ENCODE data around the gene FBXO21.

Gene FBXO21

DNA sequence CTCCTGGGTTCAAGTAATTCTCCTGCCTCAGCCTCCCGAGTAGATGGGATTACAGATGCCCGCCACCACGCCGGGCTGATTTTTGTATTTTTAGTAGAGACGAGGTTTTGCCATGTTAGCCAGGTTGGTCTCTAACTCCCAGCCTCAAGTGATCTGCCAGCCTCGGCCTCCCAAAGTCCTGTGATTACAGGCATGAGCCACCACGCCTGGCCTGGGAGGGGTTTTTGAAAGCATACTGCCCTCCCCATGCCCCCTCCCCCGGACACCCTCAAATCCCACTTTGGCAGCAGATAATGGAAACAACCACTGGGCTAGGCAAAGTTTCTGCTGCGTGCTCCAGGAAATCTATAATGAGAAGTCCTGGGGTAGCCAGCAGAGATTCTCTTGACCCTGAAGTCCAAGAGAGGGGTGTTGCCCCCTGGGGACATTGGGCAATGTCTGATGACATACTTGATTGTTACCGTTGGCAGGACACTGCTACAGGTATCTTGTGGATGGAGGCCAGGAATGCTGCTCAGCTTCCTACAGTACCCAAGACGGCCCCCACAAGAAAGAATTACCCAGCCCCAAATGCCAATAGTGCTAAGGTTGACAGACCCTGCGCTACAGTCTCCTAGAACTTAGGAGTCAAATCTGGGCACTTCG is 18.7 kb upstream of the FBXO21 start:
- no peaks in the 10 kb centered on the region for H4K20me1 ChIP-seq (ENCODE audit: low read depth, low read length)
- no peaks in the 10 kb centered on the region for H3K9me2 ChIP-seq (replicated peaks; ENCODE audit: insufficient read depth, low read length)
- H3K27me3 ChIP-seq (ENCODE audit: low read length): no peaks in the 10 kb centered on the region
- H3K9me3 ChIP-seq (ENCODE audit: insufficient read depth, low read length): no peaks in the 10 kb centered on the region
- no peak overlapping the region for H3K4me2 ChIP-seq (ENCODE audit: low read depth, low read length, poor library complexity, severe bottlenecking)
- no peaks in the 10 kb centered on the region for H3K79me2 ChIP-seq (ENCODE audit: insufficient read depth, low read length)
- H3K27ac ChIP-seq (ENCODE audit: low read depth, low read length): no peak overlapping the region
- H3K36me3 ChIP-seq (ENCODE audit: low read length): no peaks in the 10 kb centered on the region
- H2AFZ ChIP-seq (ENCODE audit: low read depth, low read length, severe bottlenecking): no peak overlapping the region
- H3K9ac ChIP-seq (ENCODE audit: low read length): no peak overlapping the region
- no peaks in the 10 kb centered on the region for H3F3A ChIP-seq (ENCODE audit: insufficient read depth)
- no peak overlapping the region for H3K4me3 ChIP-seq (ENCODE audit: insufficient read depth, low read length, poor library complexity, severe bottlenecking)
- TF ChIP-seq, protein P1, sequence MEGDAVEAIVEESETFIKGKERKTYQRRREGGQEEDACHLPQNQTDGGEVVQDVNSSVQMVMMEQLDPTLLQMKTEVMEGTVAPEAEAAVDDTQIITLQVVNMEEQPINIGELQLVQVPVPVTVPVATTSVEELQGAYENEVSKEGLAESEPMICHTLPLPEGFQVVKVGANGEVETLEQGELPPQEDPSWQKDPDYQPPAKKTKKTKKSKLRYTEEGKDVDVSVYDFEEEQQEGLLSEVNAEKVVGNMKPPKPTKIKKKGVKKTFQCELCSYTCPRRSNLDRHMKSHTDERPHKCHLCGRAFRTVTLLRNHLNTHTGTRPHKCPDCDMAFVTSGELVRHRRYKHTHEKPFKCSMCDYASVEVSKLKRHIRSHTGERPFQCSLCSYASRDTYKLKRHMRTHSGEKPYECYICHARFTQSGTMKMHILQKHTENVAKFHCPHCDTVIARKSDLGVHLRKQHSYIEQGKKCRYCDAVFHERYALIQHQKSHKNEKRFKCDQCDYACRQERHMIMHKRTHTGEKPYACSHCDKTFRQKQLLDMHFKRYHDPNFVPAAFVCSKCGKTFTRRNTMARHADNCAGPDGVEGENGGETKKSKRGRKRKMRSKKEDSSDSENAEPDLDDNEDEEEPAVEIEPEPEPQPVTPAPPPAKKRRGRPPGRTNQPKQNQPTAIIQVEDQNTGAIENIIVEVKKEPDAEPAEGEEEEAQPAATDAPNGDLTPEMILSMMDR (IDR thresholded peaks at IDR 0.05; ENCODE audit: insufficient read depth, low read length, poor library complexity, severe bottlenecking): no peak
- TF ChIP-seq EZH2phosphoT487 (conservative IDR thresholded peaks at IDR 0.05; ENCODE audit: low read length): no peak

DNA sequence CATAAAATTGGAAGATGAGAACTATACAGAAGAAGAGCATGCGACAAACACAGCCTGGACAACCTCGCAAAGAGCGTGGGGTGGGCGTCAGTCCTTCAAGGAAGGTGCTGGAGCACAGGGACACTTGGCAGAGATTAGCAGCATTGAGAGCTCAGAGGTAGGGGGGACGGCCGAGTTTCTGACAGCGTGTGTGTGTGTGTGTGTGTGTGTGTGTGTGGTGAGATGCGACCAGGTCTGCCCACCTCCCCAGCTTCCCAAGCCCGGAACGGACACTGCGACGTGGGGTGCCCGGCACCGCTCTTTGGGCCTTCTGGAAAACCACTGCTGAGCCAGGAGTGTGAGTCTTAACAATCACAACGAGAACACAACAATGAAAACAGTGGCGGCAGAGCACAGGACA is 17.9 kb upstream of the FBXO21 start:
- H3K79me2 ChIP-seq (ENCODE audit: insufficient read depth, low read length): no peaks in the 10 kb centered on the region
- TF ChIP-seq EZH2phosphoT487 (conservative IDR thresholded peaks at IDR 0.05; ENCODE audit: low read length): no peak
- TF ChIP-seq, protein P1 (IDR thresholded peaks at IDR 0.05; ENCODE audit: insufficient read depth, low read length, poor library complexity, severe bottlenecking): no peak
- H3K9ac ChIP-seq (ENCODE audit: low read length): no peak overlapping the region
- no peaks in the 10 kb centered on the region for H4K20me1 ChIP-seq (ENCODE audit: low read depth, low read length)
- H3K4me2 ChIP-seq (ENCODE audit: low read depth, low read length, poor library complexity, severe bottlenecking): no peak overlapping the region
- H3K27me3 ChIP-seq (ENCODE audit: low read length): no peaks in the 10 kb centered on the region
- H3K9me3 ChIP-seq (ENCODE audit: insufficient read depth, low read length): no peaks in the 10 kb centered on the region
- H3K9me2 ChIP-seq (replicated peaks; ENCODE audit: insufficient read depth, low read length): no peaks in the 10 kb centered on the region
- no peak overlapping the region for H3K4me3 ChIP-seq (ENCODE audit: insufficient read depth, low read length, poor library complexity, severe bottlenecking)
- H3K36me3 ChIP-seq (ENCODE audit: low read length): no peaks in the 10 kb centered on the region
- H3F3A ChIP-seq (ENCODE audit: insufficient read depth): no peaks in the 10 kb centered on the region
- H3K27ac ChIP-seq (ENCODE audit: low read depth, low read length): no peak overlapping the region
- no peak overlapping the region for H2AFZ ChIP-seq (ENCODE audit: low read depth, low read length, severe bottlenecking)

DNA sequence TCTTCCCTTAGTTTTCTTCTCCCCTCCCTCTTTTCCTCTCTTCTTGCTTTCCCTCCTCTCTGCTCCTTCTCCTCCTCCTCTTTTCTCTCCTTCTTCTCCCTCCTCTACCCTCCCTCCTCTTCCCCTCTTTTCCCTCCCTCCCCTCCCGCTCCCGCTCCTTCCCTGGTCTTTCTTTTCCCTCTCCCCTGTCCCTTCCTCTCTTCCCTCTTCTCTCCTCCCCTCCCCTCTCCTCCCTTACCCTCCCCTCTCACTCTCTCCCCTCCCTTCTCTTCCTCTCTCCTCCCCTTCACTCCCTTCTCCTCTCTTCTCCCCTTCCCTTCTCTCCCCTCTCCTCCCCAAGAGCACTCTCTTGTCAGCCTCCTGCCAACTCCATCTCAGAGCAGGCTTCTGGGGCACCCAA is 17.4 kb upstream of the FBXO21 start:
- no peak overlapping the region for H3K4me3 ChIP-seq (ENCODE audit: insufficient read depth, low read length, poor library complexity, severe bottlenecking)
- no peak overlapping the region for H3K4me2 ChIP-seq (ENCODE audit: low read depth, low read length, poor library complexity, severe bottlenecking)
- no peak overlapping the region for H3K27ac ChIP-seq (ENCODE audit: low read depth, low read length)
- no peak overlapping the region for H3K9ac ChIP-seq (ENCODE audit: low read length)
- no peaks in the 10 kb centered on the region for H4K20me1 ChIP-seq (ENCODE audit: low read depth, low read length)
- no peaks in the 10 kb centered on the region for H3K9me2 ChIP-seq (replicated peaks; ENCODE audit: insufficient read depth, low read length)
- H3K79me2 ChIP-seq (ENCODE audit: insufficient read depth, low read length): no peaks in the 10 kb centered on the region
- H3K27me3 ChIP-seq (ENCODE audit: low read length): no peaks in the 10 kb centered on the region
- no peaks in the 10 kb centered on the region for H3F3A ChIP-seq (ENCODE audit: insufficient read depth)
- no peaks in the 10 kb centered on the region for H3K36me3 ChIP-seq (ENCODE audit: low read length)
- no peak for TF ChIP-seq EZH2phosphoT487 (conservative IDR thresholded peaks at IDR 0.05; ENCODE audit: low read length)
- TF ChIP-seq, protein P1 (IDR thresholded peaks at IDR 0.05; ENCODE audit: insufficient read depth, low read length, poor library complexity, severe bottlenecking): no peak
- no peaks in the 10 kb centered on the region for H3K9me3 ChIP-seq (ENCODE audit: insufficient read depth, low read length)
- no peak overlapping the region for H2AFZ ChIP-seq (ENCODE audit: low read depth, low read length, severe bottlenecking)
